H1 (cell line): ENCODE results near the gene RAB11FIP5. TPM values are rescaled to one million over a fixed set of nuclear protein-coding genes. Genes with fewer than 3 reads are reported as not detected.

Experiments
- CTCF ChIA-PET: fragments of 300-600 bp; sonication (Branson Sonifier 250); formaldehyde crosslinking; loops from one replicate; lab custom pipeline; 2021; ENCODE audit not compliant: partially characterized antibody; lab: Charles Lee
- POLR2A ChIA-PET: fragments of 300-600 bp; sonication (Branson Sonifier 250); formaldehyde crosslinking; loops from one replicate; lab custom pipeline; 2021; ENCODE audit warnings: inconsistent platforms; ENCODE audit not compliant: partially characterized antibody; lab: Charles Lee
- DNase-seq, 2 experiments: peaks; one replicate each; pipeline versions ENCODE4 v3.0.0 to v3.0.0-alpha.2; 2010 to 2022; ENCODE audit warnings: low spot score in 2 of 2, low read depth in 1 of 2, mixed read lengths in 1 of 2
- FAIRE-seq: peaks from 2 replicates; lab custom pipeline; 2011; peaks lifted over from hg19 to GRCh38; lab: Jason Lieb, UNC
- H2AFZ ChIP-seq: 2 replicates; pipeline ENCODE4 v1.8.1; 2012; ENCODE audit warnings: low read length, inconsistent platforms
- H2AK5ac ChIP-seq: 2 replicates; pipeline ENCODE4 v1.6.1; 2013; ENCODE audit warnings: low read depth, low read length
- H2BK120ac ChIP-seq: replicated peaks from 2 replicates; pipeline ENCODE3; 2013; ENCODE audit warnings: low read depth, low read length, inconsistent platforms
- H2BK12ac ChIP-seq: 2 replicates; pipeline ENCODE4 v1.6.1; 2013; ENCODE audit warnings: low read depth, low read length
- H2BK15ac ChIP-seq: 2 replicates; pipeline ENCODE4 v1.6.1; 2013; ENCODE audit warnings: low read length
- H2BK20ac ChIP-seq: 2 replicates; pipeline ENCODE4 v1.6.1; 2013; ENCODE audit warnings: low read length
- H2BK5ac ChIP-seq: 2 replicates; pipeline ENCODE4 v1.6.1; 2013; ENCODE audit warnings: low read depth, low read length
- H3K14ac ChIP-seq: 2 replicates; pipeline ENCODE4 v1.6.1; 2013; ENCODE audit warnings: inconsistent platforms; ENCODE audit not compliant: insufficient read length
- H3K18ac ChIP-seq: 2 replicates; pipeline ENCODE4 v1.6.1; 2013; ENCODE audit warnings: low read length; ENCODE audit errors: extremely low read depth
- H3K23ac ChIP-seq: 2 replicates; pipeline ENCODE4 v1.6.1; 2013; ENCODE audit warnings: inconsistent platforms; ENCODE audit not compliant: insufficient read length
- H3K23me2 ChIP-seq: 2 replicates; pipeline ENCODE4 v1.6.1; 2013; ENCODE audit warnings: low read depth, low read length
- H3K27ac ChIP-seq: 2 replicates; pipeline ENCODE4 v1.6.1; 2011; ENCODE audit warnings: low read depth, low read length, inconsistent platforms
- H3K27me3 ChIP-seq, 4 experiments: replicated peaks in 1 of 4; 1 replicate in 1 of 4; 2 replicates in 3 of 4; pipeline versions ENCODE4 v1.6.1 to v1.8.1; 2011 to 2013; ENCODE audit warnings: low read length in 3 of 4, mild to moderate bottlenecking in 3 of 4, inconsistent platforms in 2 of 4, mixed read lengths in 2 of 4, moderate library complexity in 1 of 4; ENCODE audit not compliant: control insufficient read depth in 3 of 4, insufficient read depth in 3 of 4; ENCODE audit errors: extremely low read depth in 1 of 4
- H3K36me3 ChIP-seq, 4 experiments: 2 replicates each; pipeline versions ENCODE4 v1.6.1 to v1.8.1; 2011 to 2013; ENCODE audit warnings: mild to moderate bottlenecking in 4 of 4, low read length in 3 of 4, moderate library complexity in 2 of 4, control low read depth in 1 of 4, inconsistent platforms in 1 of 4; ENCODE audit not compliant: insufficient read depth in 4 of 4, control insufficient read depth in 2 of 4
- H3K4ac ChIP-seq: replicated peaks from 2 replicates; pipeline ENCODE3; 2013; ENCODE audit warnings: low read length, low read depth, mixed read lengths, inconsistent platforms; ENCODE audit not compliant: insufficient read length
- H3K4me1 ChIP-seq, 4 experiments: replicated peaks in 1 of 4; 1 replicate in 1 of 4; 2 replicates in 3 of 4; pipeline versions ENCODE4 v1.6.1 to v1.8.1; 2011 to 2013; ENCODE audit warnings: low read length in 3 of 4, inconsistent platforms in 2 of 4, mixed read lengths in 1 of 4; ENCODE audit not compliant: insufficient read depth in 4 of 4, control insufficient read depth in 3 of 4
- H3K4me2 ChIP-seq, 2 experiments: 2 replicates each; pipeline versions ENCODE4 v1.6.1 to v1.8.1; 2011 to 2013; ENCODE audit warnings: low read depth in 2 of 2, low read length in 2 of 2, control low read depth in 1 of 2, inconsistent platforms in 1 of 2, mild to moderate bottlenecking in 1 of 2; ENCODE audit not compliant: insufficient read depth in 1 of 2
- H3K4me3 ChIP-seq, 4 experiments: fragments of 200-600, 300-600 bp in 1 of 4; sonication (generic), shearing (Covaris generic), sonication (Bioruptor Twin) in 1 of 4; 2 replicates each; pipeline versions ENCODE4 v1.5.1 to v1.8.1; 2011 to 2016; ENCODE audit warnings: low read length in 4 of 4, low read depth in 3 of 4, control low read depth in 2 of 4, inconsistent platforms in 2 of 4, mild to moderate bottlenecking in 2 of 4, mixed read lengths in 1 of 4, moderate library complexity in 1 of 4; ENCODE audit not compliant: insufficient read depth in 2 of 4; ENCODE audit errors: extremely low read depth in 1 of 4
- H3K56ac ChIP-seq: replicated peaks from 2 replicates; pipeline ENCODE3; 2013; ENCODE audit warnings: low read depth, mild to moderate bottlenecking, mixed read lengths, low read length, inconsistent platforms; ENCODE audit not compliant: insufficient read length
- H3K79me1 ChIP-seq: 2 replicates; pipeline ENCODE4 v1.6.1; 2013; ENCODE audit warnings: low read depth, low read length, control low read depth
- H3K79me2 ChIP-seq, 2 experiments: 2 replicates each; pipeline versions ENCODE4 v1.6.1 to v1.8.1; 2012 to 2013; ENCODE audit warnings: low read length in 2 of 2, mild to moderate bottlenecking in 2 of 2, inconsistent platforms in 1 of 2; ENCODE audit not compliant: insufficient read depth in 2 of 2, control insufficient read depth in 1 of 2
- H3K9ac ChIP-seq, 4 experiments: replicated peaks in 1 of 4; 1 replicate in 1 of 4; 2 replicates in 3 of 4; pipeline versions ENCODE4 v1.6.1 to v1.8.1; 2011 to 2013; ENCODE audit warnings: low read depth in 3 of 4, low read length in 3 of 4, control low read depth in 2 of 4, mild to moderate bottlenecking in 2 of 4, moderate library complexity in 2 of 4, inconsistent platforms in 1 of 4; ENCODE audit errors: extremely low read depth in 1 of 4
- H3K9me3 ChIP-seq, 2 experiments: 2 replicates each; pipeline versions ENCODE4 v1.6.1 to v1.8.1; 2012 to 2013; ENCODE audit warnings: mild to moderate bottlenecking in 2 of 2, moderate library complexity in 2 of 2, control low read depth in 1 of 2, inconsistent platforms in 1 of 2, low read depth in 1 of 2, low read length in 1 of 2, mixed read lengths in 1 of 2; ENCODE audit not compliant: insufficient read depth in 2 of 2
- H4K20me1 ChIP-seq, 2 experiments: replicated peaks in 1 of 2; 2 replicates each; pipeline versions ENCODE3 to v1.8.1; 2011 to 2013; ENCODE audit warnings: inconsistent platforms in 2 of 2, low read length in 2 of 2, mild to moderate bottlenecking in 1 of 2; ENCODE audit not compliant: insufficient read depth in 2 of 2, control insufficient read depth in 1 of 2
- H4K5ac ChIP-seq: 2 replicates; pipeline ENCODE4 v1.6.1; 2013; ENCODE audit warnings: low read length, low read depth, mixed read lengths, inconsistent platforms; ENCODE audit not compliant: insufficient read length
- H4K8ac ChIP-seq: 2 replicates; pipeline ENCODE4 v1.8.0; 2013; ENCODE audit warnings: mild to moderate bottlenecking, moderate library complexity, low read length, inconsistent platforms; ENCODE audit not compliant: insufficient read depth; ENCODE audit errors: extremely low read depth
- H4K91ac ChIP-seq: replicated peaks from 2 replicates; pipeline ENCODE3; 2013; ENCODE audit warnings: low read length, mixed read lengths, inconsistent platforms; ENCODE audit not compliant: insufficient read length
- POLR2A ChIP-seq, 2 experiments: IDR thresholded peaks; 1 replicate in 1 of 2; 2 replicates in 1 of 2; pipeline ENCODE4 v1.6.1; 2011; ENCODE audit warnings: low read depth in 2 of 2, low read length in 2 of 2, mild to moderate bottlenecking in 2 of 2; ENCODE audit errors: control extremely low read depth in 1 of 2
- TAF7 ChIP-seq: optimal IDR thresholded peaks from 2 replicates; pipeline ENCODE3; 2011; ENCODE audit warnings: low read depth, mild to moderate bottlenecking, inconsistent platforms, low read length, moderate library complexity, borderline replicate concordance
- TBP ChIP-seq: IDR thresholded peaks from 2 replicates; pipeline ENCODE4 v1.6.1; 2011; ENCODE audit warnings: low read depth, low read length, improper control_type of control experiment
- ZNF274 ChIP-seq: IDR thresholded peaks from 2 replicates; pipeline ENCODE4 v1.7.0; 2012; ENCODE audit warnings: low read length, borderline replicate concordance; ENCODE audit errors: extremely low read depth
- WGBS, 2 experiments: shearing (Covaris generic) in 1 of 2; methylation state at CpG; one replicate each; pipeline versions ENCODE4 v1.1.6 to v1.1.7; 2013 to 2015; ENCODE audit warnings: low lambda C conversion rate in 2 of 2, mixed read lengths in 2 of 2, inconsistent platforms in 1 of 2, low coverage in 1 of 2, missing lambda C conversion rate in 1 of 2; ENCODE audit not compliant: insufficient replicate concordance in 2 of 2, insufficient coverage in 1 of 2, insufficient read length in 1 of 2; ENCODE audit errors: extremely low coverage in 1 of 2, missing lambda C conversion rate in 1 of 2; 5-methylcytosine and 5-hydroxymethylcytosine counted together
- polyA plus RNA-seq, 7 experiments: library from polyadenylated mRNA; depleted of rRNA in 3 of 7; stranded (reverse) in 5 of 7; unstranded in 2 of 7; fragments of >200 nt in 5 of 7; fragments of 200-250 nt in 2 of 7; gene quantifications; 1 replicate in 5 of 7; 2 replicates in 1 of 7; 4 replicates in 1 of 7; pipeline versions ENCODE4 v1.2.1 to v1.2.3, GENCODE V29; 2011 to 2013; ENCODE audit warnings: missing spikeins in 2 of 7, mixed read lengths in 2 of 7
- total RNA-seq: library from RNA; stranded (reverse); fragmentation: NEBNext Ultra II Directional; extraction: Animal tissue kit (Norgen Biotek cat#: 25700); gene quantifications from 2 replicates; pipeline ENCODE4 v1.2.1, GENCODE V29; 2021
- TF ChIP-seq, protein P1 (sequence below): IDR thresholded peaks from 2 replicates; pipeline ENCODE4 v1.6.1; 2011; ENCODE audit warnings: low read length, improper control_type of control experiment

The RAB11FIP5 gene
- total and polyA plus RNA-seq, 2 of the 8 experiments (the other 6 are each of a cell fraction or from before 2014, with no cell fraction given) = 6.3 to 17.0 TPM

DNA sequence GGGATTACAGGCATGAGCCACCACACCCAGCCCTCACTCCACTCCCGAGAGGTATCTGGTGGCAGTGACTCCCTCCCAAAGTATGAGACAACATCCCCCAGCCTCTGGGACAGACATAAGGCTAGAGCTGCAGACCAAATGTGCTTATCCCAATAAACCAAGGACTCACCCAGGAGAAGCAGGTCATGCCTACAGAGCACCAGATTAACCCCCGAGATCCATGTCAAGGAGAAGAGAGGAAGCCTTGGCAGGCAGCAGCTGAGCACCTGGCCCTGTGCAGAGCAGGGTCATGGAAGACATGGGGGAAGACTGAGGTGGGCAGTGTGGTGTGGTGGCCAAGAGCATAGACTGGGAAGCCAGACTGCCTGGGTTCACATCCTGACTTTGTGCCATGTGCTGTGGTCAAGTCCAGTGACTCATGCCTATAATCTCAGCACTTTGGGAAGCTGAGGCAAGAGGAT, 7.2 kb downstream of the RAB11FIP5 start:
- no peaks in the 10 kb centered on the region for H3K23me2 ChIP-seq
- H3K18ac ChIP-seq = no peak overlapping the region
- no peak overlapping the region for H2BK20ac ChIP-seq
- no peak overlapping the region for H3K4me2 ChIP-seq
- H3K4me3 ChIP-seq = no peak overlapping the region
- H2AK5ac ChIP-seq = no peak overlapping the region
- POLR2A ChIA-PET = interaction anchor here (0.8 kb wide), 1 partner anchor 9 kb away, joined by 3 read pairs; no protein-coding TSS in a partner anchor
- no peak overlapping the region for H3K56ac ChIP-seq
- H3K14ac ChIP-seq = no peak overlapping the region
- peaks cover 2 to 15% of the 10 kb centered on the region in 2 experiments for H4K20me1 ChIP-seq
- peaks cover 7 to 18% (median 13%) of the 10 kb centered on the region in 4 experiments for H3K4me1 ChIP-seq
- no peak overlapping the region for H3K23ac ChIP-seq
- no peak overlapping the region for H2BK5ac ChIP-seq
- no peak for DNase-seq
- H3K27me3 ChIP-seq = no peaks in the 10 kb centered on the region
- no peak overlapping the region for H4K91ac ChIP-seq
- CTCF ChIA-PET = interaction anchor here (0.6 to 7.0 kb wide), 3 partner anchors 18 to 71 kb away, joined by 3 to 53 read pairs (median 5); no protein-coding TSS in a partner anchor
- H2AFZ ChIP-seq = no peak overlapping the region
- H3K9me3 ChIP-seq = no peaks in the 10 kb centered on the region
- FAIRE-seq = no peak
- H4K5ac ChIP-seq = no peak overlapping the region
- H2BK120ac ChIP-seq = no peak overlapping the region
- H3K36me3 ChIP-seq = no peaks in the 10 kb centered on the region
- no peak overlapping the region for H3K9ac ChIP-seq
- no peak overlapping the region for H2BK15ac ChIP-seq
- peaks cover 0 to 13% of the 10 kb centered on the region in 2 experiments; a peak in 2 of 4 replicates for H3K79me2 ChIP-seq
- H3K4ac ChIP-seq = no peak overlapping the region
- H2BK12ac ChIP-seq = no peak overlapping the region
- no peak overlapping the region for H4K8ac ChIP-seq
- TF ChIP-seq TAF7 (no peak), ZNF274 (no peak), POLR2A (IDR thresholded peaks at IDR 0.05; ENCODE audit: control extremely low read depth in 1 of 2, low read depth in 2 of 2, low read length in 2 of 2) (no peak), TBP (no peak)
- TF ChIP-seq, protein P1, sequence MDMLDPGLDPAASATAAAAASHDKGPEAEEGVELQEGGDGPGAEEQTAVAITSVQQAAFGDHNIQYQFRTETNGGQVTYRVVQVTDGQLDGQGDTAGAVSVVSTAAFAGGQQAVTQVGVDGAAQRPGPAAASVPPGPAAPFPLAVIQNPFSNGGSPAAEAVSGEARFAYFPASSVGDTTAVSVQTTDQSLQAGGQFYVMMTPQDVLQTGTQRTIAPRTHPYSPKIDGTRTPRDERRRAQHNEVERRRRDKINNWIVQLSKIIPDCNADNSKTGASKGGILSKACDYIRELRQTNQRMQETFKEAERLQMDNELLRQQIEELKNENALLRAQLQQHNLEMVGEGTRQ = no peak
- peaks cover 16% of the 10 kb centered on the region for H3K79me1 ChIP-seq
- 87% methylated on average over 2 of the region's 2 CpGs; no CpG with 5 or more reads in 1 of the 2 experiments for WGBS, 2 experiments
- H3K27ac ChIP-seq = no peak overlapping the region
